Endothelial cell (in vitro differentiated cells): ENCODE data around the gene PRDM5. TPM values are rescaled to one million over a fixed set of nuclear protein-coding genes. Genes with fewer than 3 reads are reported as not detected.
"Not testable (repeated sequence)": the region's sequence is repeated elsewhere in the genome, so short reads cannot be mapped to it uniquely, and the experiment has no call there.

Source experiments
- DNase-seq: peaks from one replicate; pipeline ENCODE4 v3.0.0; 2021; ENCODE audit warnings: low spot score
- H3K27ac Mint-ChIP-seq: one replicate; pipeline ENCODE4 v1.8.0; 2021; ENCODE audit warnings: mixed read lengths, inconsistent platforms; ENCODE audit not compliant: unreplicated experiment
- H3K27me3 Mint-ChIP-seq: one replicate; pipeline ENCODE4 v1.8.0; 2021; ENCODE audit warnings: mild to moderate bottlenecking, moderate library complexity, mixed read lengths, inconsistent platforms; ENCODE audit not compliant: unreplicated experiment
- H3K36me3 Mint-ChIP-seq: one replicate; pipeline ENCODE4 v1.8.0; 2021; ENCODE audit warnings: mild to moderate bottlenecking, low read depth, mixed read lengths, inconsistent platforms; ENCODE audit not compliant: unreplicated experiment
- H3K4me1 Mint-ChIP-seq: one replicate; pipeline ENCODE4 v1.8.0; 2021; ENCODE audit warnings: mild to moderate bottlenecking, mixed read lengths, inconsistent platforms; ENCODE audit not compliant: unreplicated experiment
- H3K4me3 Mint-ChIP-seq: one replicate; pipeline ENCODE4 v1.8.0; 2021; ENCODE audit warnings: mild to moderate bottlenecking, mixed read lengths, inconsistent platforms; ENCODE audit not compliant: unreplicated experiment
- H3K9me3 Mint-ChIP-seq: one replicate; pipeline ENCODE4 v1.8.0; 2021; ENCODE audit warnings: mixed read lengths, inconsistent platforms; ENCODE audit not compliant: unreplicated experiment
- total RNA-seq: library from RNA; stranded (reverse); fragmentation: NEBNext Ultra II Directional; extraction: Animal tissue kit (Norgen Biotek cat#: 25700); gene quantifications from one replicate; pipeline ENCODE4 v1.2.1, GENCODE V29; 2021; ENCODE audit not compliant: unreplicated experiment
- TF ChIP-seq, protein P1 (sequence below): fragments of 200-600 bp; sonication (generic); IDR thresholded peaks from one replicate; pipeline ENCODE4 v1.5.0; 2021; ENCODE audit warnings: antibody characterized with exemption; ENCODE audit not compliant: unreplicated experiment

Gene PRDM5
- total RNA-seq, 1 donor from 2014 or later: 17.0 TPM

DNA sequence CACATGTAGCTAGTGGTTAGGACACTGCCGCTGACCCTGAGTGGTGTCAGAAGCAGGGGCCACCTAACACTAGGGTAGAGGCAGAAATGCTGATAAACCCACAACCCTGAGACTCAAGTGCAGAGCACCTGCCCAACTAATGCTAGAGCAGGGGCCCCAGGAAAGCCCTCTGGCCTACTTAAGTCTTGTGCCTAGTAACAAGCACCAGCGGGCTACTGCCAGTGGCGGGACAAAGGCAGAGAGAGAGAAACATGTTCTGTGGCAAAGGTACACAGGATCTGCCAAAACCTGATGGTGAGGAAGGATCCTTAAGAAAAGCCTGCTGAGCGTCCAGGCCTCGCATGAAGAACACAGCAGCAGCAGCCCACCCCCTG is 172.4 kb downstream of the PRDM5 start:
- Mint-ChIP-seq H3K27me3 (no peaks in the 10 kb centered on the region), H3K36me3 (peaks cover 20% of the 10 kb centered on the region), H3K27ac (no peak overlapping the region), H3K4me1 (peaks cover 4% of the 10 kb centered on the region), H3K4me3 (peak overlapping the region; percentile 31), H3K9me3 (no peaks in the 10 kb centered on the region)
- no peak for DNase-seq
- TF ChIP-seq, protein P1, sequence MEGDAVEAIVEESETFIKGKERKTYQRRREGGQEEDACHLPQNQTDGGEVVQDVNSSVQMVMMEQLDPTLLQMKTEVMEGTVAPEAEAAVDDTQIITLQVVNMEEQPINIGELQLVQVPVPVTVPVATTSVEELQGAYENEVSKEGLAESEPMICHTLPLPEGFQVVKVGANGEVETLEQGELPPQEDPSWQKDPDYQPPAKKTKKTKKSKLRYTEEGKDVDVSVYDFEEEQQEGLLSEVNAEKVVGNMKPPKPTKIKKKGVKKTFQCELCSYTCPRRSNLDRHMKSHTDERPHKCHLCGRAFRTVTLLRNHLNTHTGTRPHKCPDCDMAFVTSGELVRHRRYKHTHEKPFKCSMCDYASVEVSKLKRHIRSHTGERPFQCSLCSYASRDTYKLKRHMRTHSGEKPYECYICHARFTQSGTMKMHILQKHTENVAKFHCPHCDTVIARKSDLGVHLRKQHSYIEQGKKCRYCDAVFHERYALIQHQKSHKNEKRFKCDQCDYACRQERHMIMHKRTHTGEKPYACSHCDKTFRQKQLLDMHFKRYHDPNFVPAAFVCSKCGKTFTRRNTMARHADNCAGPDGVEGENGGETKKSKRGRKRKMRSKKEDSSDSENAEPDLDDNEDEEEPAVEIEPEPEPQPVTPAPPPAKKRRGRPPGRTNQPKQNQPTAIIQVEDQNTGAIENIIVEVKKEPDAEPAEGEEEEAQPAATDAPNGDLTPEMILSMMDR: no peak

DNA sequence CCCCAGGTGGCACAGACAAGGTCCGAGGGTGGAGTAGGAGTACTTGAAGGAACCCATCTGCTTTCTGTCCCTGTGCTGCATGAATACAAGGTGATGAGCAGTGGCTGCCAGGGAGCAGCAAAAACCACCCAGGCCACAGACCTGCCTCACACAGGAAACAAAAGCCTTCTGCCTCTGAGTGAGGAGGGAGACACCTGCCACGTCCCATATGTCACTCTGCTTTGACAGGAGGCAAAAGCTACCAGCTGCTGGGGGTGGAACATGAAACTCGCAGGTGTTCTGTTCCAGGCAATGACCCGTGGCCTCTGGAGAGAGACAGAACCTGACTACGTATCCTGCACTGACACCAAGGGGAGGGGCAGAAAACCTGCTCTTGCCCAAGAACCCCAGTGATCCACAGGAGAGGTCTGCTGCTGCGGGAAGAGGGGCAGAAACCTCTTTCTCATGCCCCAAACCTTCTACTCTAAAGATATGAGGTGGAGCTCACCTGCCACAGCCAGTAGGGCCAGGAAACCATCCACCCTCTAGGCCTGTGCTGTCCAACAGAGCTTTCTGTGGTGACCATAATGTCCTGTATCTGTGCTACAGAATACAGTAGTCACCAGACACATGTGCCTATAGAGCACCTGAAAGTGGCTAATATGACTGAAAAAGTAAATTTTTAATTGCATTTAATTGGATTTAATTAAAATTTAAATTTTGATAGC is 172.9 kb downstream of the PRDM5 start:
- TF ChIP-seq, protein P1: no peak
- Mint-ChIP-seq H3K27ac (no peak overlapping the region), H3K4me1 (peaks cover 4% of the 10 kb centered on the region), H3K27me3 (no peaks in the 10 kb centered on the region), H3K9me3 (no peaks in the 10 kb centered on the region), H3K36me3 (peaks cover 20% of the 10 kb centered on the region), H3K4me3 (no peak overlapping the region)
- DNase-seq: no peak

DNA sequence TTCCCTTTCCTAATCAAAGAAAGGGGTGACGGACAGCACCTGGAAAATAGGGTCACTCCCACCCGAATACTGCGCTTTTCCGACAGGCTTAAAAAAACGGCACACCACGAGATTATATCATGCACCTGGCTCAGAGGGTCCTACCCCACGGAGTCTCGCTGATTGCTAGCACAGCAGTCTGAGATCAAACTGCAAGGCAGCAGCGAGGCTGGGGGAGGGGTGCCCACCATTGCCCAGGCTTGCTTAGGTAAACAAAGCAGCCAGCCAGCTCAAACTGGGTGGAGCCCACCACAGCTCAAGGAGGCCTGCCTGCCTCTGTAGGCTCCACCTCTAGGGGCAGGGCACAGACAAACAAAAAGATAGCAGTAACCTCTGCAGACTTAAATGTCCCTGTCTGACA is 180.9 kb downstream of the PRDM5 start:
- not testable (repeated sequence) for DNase-seq, H3K9me3 Mint-ChIP-seq, H3K27me3 Mint-ChIP-seq, H3K4me3 Mint-ChIP-seq, H3K27ac Mint-ChIP-seq
- H3K36me3 Mint-ChIP-seq: peaks cover 12% of the 10 kb centered on the region
- H3K4me1 Mint-ChIP-seq: peaks cover 11% of the 10 kb centered on the region

DNA sequence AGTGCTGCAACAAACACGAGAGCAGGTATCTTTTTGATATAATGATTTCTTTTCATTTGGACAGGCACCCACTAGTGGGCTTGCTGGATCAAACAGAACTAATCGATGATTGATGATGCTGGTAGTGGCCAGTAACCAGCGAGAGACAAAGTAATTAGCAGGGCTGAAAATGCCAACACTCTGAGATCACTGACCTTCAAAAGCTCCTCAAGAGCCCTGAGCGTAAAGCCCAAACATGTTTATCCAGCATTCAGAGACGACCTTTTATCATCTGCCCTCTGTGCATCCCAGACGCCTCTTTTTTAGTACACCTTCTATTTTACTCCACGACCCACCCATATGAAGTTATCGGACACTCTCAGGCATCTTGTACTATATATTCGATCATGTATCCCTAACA is 186.2 kb downstream of the PRDM5 start:
- TF ChIP-seq, protein P1: no peak
- no peak overlapping the region for H3K4me3 Mint-ChIP-seq
- H3K27me3 Mint-ChIP-seq: no peaks in the 10 kb centered on the region
- H3K9me3 Mint-ChIP-seq: no peaks in the 10 kb centered on the region
- H3K27ac Mint-ChIP-seq: no peak overlapping the region
- no peak for DNase-seq
- peaks cover 9% of the 10 kb centered on the region for H3K36me3 Mint-ChIP-seq
- H3K4me1 Mint-ChIP-seq: peaks cover 27% of the 10 kb centered on the region

DNA sequence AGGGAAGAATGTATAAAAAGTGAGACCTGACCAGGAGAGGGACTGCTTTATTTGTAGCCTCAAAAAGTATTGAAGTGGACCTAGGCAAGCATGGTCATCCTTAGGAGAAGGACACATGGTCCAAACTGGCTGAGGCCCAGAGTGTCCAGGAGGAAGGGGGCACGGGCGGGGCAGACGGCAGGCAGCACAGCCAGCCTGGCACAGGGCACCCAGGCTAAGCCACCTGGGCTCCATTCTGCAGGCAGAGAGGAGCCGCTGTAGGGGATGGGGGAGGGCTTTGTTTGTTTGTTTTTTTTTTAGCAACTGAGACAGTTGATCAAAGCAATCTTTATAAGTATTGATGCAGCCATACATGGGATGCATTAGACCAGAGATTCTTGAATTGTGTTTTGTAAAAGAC is 188.6 kb downstream of the PRDM5 start:
- TF ChIP-seq, protein P1: no peak
- Mint-ChIP-seq H3K4me1 (peaks cover 20% of the 10 kb centered on the region), H3K36me3 (no peaks in the 10 kb centered on the region), H3K4me3 (no peak overlapping the region), H3K27me3 (no peaks in the 10 kb centered on the region), H3K27ac (no peak overlapping the region), H3K9me3 (no peaks in the 10 kb centered on the region)
- DNase-seq: no peak
